HG03342 (cell line): ENCODE measurements around the gene PHRF1.
A peak's percentile ranks its signal among the peaks of the same experiment; 100 is the strongest.

Source experiments
- ATAC-seq: cut with Tn5 transposase; IDR thresholded peaks from one replicate; pipeline ENCODE4 v1.9.1; 2021; ENCODE audit warnings: mild to moderate bottlenecking, moderate library complexity; ENCODE audit not compliant: unreplicated experiment

Gene PHRF1

DNA sequence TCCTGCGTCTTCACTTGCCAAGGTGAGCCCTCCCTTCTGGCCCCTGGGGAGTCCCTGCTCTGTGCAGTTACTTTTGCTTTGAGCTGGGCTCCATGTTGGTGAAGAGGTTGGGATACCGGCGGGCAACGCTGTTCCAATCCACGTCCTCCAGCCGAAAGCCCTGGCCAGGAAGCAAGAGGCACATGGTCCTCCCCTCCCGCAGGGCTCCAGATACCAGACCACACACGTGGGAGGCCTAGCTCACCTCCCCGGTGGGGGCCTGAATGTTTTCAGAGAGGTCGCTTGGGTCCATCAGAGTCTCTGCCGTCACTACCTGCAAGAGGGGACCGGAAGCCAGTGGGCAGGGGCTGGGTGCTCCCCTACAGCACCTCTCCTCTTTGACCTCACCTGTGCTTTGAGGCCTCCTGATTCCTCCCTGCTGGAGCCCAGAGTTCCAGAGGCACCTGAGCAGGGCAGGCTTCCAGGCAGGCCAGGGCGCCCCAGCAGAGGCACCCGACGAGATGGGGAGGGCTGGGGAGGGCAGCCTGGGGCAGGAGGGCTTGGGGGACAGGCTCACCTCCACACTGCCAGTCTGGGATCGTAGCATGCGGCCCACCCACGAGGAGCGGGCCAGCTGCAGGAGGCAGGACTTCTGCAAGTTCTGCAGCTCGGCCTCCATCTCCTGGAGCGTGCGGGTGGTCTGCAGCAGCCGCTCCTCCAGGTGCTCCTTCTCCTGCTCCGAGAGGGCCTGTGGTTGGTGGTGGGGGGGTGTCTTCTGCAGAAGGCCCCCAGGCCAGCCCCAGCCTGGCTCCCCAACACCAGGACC, 18.7 kb upstream of the PHRF1 start:
- ATAC-seq, result no peak

DNA sequence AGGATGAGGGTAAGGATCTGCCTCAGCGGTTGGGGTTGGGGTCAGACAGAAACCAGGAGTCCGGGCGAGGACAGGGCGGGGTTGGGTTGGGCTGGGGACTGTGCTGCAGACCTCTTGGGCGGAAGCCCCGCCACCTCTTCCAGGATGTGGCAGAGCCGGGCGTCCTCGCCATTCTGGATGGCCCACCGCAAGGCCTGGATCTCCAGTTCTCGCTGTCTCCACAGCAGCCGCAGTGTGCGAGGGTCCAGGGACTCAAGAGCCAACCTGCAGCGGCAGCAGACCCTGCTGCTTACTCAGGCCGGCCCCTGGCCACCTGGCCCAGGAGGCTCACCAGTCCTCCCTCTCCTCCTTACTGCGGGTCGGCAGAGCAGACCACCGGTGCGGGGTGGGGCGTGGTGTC, 17.8 kb upstream of the PHRF1 start:
- ATAC-seq, result no peak

DNA sequence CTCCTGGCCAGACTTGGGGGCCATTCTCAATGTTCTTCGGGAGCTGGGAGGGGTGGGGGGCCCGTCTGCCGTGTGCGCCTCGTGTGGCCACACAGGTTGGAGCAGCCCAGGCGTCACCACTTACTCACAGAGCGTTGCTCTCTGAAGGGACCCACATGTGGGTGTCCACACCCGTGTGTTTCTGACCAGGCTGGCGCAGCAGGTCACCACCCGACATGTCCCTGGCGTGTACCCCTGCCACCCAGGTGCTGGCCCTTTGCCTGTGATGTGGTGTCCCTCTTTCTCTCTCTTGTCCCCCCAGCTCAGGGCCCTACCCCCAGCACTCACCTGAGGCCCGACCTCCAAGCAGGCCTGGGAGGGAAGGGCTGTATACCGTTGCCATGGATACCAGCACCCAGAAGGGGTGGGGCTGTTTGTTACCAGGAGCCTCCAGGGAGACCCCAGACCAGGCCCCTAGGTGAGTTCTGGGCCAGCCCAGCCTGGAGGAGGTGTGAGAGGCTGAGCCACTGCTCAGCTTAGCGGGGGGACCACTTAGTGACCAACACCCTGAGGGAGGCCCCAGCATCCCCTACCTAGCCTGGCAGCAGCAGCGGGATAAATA, 17.1 kb upstream of the PHRF1 start:
- ATAC-seq, result no peak

DNA sequence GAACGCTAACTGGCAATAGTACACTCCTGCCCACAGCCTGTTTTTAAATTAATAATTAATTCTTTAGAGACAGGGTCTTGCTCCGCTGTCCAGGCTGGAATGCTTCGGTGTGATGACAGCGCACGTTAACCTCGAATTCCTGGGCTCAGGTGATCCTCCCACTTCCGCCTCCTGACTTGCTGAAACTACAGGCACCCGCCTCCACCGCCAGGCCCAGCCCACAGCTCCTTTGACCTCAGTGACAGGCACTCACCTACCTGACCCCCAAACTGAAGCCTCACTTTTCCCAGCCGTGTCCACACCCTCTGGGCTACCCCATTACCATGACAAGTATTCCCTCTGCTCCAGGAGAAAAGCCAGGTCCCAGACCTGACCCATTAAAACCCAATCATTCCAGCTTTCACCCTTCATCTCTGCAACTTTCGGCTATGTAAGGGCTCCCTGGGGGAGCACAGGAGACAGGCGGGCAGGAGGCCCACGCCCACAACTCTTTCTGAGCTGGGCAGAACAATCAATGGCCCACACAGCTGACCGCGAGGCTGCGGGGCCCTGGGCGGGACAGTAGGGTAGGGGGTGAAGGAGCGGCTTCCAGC, 16.5 kb upstream of the PHRF1 start:
- ATAC-seq, result no peak

DNA sequence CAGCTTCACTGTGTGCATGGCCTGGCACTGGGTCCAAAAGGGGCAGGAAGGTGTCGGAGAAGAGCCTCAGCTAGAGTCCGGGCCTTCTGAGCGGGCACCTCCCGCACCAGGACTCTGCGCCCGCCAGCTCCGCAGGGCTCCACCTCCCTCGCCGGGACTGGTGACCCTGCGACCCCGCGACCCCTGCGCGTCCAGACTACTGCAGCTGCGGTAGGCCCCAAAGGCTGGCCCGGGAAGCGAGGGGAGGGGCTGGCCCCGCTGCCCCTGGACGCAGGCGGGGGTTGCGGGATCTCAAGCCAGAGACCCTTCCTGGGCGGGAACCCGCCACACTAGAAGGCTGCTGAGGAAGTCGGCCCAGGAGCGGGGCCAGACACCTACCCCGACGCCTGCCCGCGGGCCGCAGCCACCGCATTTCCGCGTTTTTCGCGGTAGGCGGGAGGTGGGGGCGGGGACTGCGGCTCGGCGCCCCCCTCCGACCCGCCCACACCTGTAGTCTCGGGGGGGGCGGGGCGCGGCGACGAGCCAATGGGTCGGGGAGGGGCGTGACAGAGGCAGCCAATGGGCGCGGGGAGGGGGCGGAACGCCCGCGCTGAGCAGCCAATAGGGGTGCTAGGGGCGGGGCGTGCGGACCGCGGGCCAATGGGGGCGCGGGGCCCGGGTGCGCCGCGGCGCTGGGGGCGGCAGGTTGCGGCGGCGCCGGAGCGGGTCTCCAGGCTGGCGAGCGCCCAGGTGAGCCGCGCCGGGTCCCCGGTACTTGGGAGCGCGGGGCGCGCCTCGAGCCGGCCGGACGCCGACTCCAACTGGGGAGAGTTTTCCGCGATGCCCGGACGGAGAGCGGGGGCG, 15.7 kb upstream of the PHRF1 start, which contains the start of the genes LMNTD2 and RASSF7:
Gene LMNTD2, minus strand, starts transcription at position 434 of the 843 bp plus-strand sequence. Its CDS starts 22 bp downstream, at position 412.
Gene RASSF7, plus strand, starts transcription at position 666 of the 843 bp plus-strand sequence. CDS start 799 bp downstream, outside the sequence.
- ATAC-seq, result peak; percentile 76

DNA sequence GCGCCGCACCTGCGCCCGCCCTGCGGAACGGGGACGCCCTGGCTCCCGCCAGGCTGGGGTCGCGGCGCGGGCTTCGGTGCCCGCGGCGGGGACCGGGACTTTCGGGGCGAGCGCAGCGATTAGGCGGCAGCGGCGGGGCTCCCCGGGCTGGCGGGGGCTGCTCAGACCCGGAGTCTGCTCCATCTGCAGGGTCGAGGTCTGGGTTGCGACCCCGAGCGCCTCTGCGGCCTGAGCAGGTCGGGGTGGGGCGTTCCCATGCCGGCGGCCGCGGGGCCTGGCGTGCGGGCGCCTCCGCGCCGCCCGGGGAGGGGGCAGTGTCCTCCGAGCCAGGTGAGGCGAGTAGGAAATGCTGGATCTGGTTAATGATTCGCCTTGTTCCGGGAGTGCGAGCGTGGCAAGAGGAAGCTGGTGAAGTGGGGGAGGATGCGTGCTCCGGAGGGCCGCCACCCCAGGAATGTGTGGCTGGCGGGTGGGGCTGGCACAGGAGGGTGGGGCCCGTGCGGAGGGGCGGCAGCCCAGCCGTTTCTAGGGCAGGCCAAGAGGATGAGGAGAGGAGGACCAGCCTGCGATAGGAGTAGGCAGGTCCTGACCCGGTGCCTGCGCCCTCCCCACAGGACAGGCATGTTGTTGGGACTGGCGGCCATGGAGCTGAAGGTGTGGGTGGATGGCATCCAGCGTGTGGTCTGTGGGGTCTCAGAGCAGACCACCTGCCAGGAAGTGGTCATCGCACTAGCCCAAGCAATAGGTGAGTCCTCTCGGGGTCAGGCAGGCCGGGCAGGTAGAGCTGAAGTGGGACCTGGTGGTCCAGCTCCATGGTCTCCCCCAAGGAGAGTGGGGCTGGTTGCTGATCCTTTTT, 14.9 kb upstream of the PHRF1 start:
- peak; percentile 28 for ATAC-seq

DNA sequence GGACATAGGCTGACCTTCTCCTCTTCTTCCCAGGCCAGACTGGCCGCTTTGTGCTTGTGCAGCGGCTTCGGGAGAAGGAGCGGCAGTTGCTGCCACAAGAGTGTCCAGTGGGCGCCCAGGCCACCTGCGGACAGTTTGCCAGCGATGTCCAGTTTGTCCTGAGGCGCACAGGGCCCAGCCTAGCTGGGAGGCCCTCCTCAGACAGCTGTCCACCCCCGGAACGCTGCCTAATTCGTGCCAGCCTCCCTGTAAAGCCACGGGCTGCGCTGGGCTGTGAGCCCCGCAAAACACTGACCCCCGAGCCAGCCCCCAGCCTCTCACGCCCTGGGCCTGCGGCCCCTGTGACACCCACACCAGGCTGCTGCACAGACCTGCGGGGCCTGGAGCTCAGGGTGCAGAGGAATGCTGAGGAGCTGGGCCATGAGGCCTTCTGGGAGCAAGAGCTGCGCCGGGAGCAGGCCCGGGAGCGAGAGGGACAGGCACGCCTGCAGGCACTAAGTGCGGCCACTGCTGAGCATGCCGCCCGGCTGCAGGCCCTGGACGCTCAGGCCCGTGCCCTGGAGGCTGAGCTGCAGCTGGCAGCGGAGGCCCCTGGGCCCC, 14.1 kb upstream of the PHRF1 start:
- ATAC-seq, result no peak

DNA sequence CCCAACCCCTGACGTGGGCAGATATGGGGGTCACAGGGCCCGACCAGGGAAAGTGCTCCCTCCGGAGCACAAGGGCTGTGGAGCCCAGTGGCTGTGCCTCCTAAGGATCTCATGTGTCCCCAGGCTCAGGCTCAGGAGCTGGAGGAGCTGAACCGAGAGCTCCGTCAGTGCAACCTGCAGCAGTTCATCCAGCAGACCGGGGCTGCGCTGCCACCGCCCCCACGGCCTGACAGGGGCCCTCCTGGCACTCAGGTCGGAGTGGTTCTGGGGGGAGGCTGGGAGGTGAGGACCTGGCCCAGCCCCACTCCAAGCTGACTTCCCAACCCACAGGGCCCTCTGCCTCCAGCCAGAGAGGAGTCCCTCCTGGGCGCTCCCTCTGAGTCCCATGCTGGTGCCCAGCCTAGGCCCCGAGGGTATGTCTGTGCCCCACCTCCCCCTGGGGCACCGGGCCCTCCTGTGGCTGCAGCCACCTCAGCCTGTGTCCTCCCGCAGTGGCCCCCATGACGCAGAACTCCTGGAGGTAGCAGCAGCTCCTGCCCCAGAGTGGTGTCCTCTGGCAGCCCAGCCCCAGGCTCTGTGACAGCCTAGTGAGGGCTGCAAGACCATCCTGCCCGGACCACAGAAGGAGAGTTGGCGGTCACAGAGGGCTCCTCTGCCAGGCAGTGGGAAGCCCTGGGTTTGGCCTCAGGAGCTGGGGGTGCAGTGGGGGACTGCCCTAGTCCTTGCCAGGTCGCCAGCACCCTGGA, 13.0 kb upstream of the PHRF1 start:
- ATAC-seq, result no peak

DNA sequence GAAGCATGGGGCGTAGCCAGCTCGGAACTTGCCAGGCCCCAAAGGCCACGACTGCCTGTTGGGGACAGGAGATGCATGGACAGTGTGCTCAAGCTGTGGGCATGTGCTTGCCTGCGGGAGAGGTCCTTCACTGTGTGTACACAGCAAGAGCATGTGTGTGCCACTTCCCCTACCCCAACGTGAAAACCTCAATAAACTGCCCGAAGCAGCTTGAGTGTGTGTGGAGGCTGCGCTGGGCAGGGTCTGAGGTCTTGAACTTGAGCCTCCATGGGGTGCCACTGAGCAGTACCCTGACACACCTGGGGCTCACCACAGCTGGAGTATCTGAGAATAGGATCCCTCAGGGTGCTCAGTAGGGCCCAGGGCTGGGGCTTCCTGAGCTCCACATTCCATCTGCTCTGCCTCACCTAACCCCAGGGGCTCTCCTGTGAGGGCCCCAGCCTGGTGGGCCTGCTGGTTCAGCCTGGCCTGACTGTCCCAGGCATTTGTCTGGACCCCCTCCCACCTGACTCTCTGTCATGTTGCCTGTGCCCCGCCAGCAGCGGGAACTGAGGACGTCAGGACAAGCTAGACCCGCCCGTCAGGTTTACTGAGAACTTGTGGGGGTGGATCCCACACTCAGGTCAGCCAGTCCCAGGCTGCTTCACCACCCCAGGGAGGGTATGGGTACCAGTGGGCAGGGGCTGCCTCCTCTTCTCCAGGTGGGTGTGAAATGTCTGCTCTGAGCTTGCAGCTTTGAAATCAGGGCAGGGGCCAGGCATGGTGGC, 12.3 kb upstream of the PHRF1 start:
- ATAC-seq, result no peak

DNA sequence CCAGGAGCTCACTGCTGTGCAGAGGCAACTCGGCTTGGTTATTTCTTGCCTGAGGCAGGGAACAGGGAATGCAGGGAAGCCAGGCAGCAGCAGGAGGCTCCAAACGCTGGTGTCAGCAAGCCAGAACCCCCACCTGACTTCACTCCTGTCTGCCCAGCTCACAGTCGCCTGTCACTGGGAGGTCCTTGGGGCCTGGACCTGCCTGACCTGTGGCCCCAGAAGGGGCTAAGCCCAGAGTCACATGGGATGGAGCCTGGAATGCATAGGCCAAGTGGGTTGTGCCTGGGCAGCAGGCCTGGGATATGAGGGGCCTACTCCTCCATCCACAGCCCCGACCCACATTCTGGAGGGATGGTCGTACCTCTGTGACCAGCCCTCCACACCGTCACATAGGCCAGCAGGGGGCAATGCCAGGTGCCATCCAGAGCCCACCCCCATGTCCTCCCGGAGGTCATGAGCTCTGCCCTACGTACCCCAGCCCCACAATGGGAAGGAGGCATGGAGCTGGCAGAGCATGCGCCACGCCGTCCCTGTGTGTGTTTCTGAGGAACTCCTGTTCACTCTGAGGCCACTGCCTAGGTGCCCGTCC, 10.3 kb upstream of the PHRF1 start:
- no peak for ATAC-seq

DNA sequence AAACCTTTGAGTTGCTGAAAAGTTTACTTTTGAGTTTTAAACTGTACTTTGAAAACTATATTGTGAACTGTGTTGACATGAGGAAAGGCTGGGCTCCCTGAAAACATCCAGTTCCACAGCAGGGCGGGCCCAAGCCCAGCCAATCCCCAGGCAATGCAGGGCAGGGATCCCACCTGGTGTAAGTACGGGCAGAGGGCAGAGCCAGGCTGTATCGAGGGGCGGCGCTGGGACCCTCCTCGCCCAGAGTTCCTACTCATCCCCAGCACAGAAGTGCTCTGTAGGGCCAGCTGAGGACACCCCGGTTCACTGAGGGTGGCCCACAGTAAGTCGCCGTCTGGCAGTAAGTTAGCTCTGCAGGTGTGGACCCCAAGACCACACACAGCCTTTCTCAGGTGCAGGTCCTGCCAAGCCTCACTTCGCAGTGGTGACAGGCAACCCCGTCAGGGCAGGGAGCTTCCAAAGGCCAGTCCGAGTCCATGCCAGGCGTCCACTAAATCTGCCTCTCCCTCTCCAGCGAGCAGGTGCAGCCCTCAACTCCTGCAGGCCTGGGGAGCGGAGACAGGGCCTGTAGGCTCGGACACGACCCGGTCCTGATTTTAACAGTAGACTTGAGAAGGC, 9.2 kb upstream of the PHRF1 start:
- no peak for ATAC-seq

DNA sequence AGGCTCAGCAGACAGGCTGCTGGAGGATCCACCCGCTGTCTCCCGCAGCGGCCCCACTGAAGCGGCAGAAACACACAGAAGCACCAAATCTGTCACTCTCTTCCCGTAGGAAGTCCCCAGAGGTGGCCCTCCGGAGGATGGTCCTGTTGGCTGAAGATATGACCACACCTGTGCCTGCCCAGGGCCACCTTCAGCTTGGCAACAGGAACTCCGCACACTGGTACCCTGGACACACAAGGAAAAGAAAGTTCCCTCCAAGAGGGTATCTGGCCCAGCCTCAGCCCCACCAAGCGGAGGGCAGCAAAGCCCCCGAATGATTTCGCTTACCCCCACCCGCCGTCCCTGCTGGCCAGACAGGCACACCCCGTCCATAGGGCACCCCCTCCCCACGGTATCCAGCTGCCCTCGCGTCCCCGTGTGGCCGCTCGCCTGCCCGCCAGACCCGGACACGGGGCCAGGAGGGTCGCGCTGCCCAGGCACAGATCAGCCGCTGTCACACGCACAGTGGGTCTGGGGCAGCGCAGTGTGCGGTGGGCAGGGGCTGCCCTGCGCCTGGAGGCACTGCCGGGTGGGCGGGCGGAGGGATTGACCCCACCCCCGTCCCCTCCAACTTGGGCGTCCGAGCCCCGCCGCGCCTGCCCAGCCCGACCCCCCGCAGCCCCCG, 8.5 kb upstream of the PHRF1 start:
- no peak for ATAC-seq

DNA sequence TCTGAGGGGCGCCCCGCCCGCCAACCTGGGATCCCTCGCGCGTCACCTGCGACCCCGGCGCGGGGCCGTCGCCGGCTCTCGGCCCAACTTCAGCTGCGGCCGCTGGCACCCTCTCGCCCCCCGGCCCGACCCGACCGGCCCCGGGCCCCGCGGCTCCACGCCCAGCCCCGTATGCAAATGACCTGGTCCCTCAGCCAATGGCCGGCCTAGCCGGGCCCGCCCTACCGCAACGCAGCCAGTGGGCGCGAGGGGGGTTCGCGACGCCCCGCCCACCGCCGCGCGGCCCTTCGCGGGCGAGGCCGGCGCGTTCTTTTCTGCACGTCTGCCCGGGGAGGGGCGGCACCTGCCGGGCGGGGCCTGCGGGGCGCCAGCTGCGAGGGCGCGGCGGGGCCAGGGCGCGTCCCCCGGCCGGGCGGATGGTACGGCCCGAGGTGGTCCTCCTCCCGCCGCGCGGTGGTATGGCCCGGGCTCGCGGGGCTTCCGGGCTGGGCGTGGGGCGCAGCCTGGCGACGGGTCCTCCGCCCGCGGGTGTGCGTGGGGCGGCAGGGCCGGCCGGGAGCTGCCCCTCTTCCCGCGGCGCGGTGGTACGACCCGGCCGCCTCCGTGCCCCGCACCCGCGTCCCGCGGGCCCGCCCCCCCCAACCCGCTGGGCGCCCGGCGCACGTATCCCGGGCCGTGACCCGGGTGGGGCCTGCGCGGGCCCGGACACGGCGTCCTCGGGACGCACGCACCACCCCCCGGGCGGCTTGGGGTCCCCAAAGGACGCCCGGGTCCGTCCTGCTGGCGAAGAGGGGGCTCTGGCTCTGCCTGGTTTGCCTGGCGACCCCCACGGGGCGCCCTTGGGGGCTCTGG, 7.7 kb upstream of the PHRF1 start:
- peak; percentile 90 for ATAC-seq

DNA sequence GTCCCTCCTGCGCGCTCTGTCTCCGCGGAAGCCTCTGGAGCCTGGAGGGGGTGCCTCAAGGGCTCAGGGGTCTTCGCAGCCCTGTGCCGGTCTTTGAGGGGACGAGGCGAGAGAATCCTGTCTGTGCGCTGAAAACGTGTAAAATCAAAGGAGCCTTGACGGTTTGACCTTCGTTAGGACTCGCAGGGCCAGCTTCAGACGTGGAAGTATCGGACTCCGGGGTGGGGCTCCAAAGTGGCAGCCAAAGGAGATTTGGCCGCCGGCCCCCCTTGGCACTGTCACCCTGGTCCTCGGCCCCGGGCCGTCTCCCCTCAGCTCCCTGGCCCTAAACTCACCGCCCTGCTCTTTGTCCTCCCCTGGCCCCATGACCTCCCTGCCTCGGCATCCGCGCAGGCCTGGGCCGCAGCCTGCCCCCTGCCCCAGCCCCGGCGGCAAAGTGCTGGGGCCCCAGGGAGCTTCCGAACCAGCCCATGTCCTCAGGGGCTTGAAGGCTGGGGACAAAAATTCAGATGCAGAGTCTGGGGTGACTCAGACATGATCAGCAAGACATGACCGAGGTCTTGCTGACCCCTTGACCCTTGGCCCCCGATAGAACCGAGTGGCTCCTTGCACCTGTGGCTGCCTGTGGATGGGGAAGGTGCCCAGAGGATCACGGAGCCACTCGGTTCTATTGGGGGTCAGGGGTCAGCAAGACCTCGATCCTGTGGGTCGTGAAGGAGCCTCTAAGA, 6.9 kb upstream of the PHRF1 start:
- ATAC-seq, result peak; percentile 2

DNA sequence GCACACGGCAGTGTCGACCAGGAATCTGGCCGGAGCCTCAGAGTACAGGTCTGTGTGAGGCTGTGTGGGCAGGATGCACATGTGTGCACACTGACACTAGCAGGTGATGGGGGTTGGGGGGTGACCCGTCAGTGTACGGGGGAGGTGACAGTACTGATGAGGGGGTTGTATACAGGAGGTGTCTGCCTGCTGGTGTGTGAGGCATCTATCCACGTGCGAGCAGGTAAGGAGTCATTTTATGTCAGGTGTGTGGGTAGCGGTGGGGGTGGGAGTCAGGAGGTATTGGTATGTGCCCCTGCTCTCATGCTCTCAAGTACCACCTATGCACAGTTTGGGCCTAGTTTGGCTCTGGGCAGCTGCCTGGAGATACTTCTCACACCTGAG, 4.5 kb upstream of the PHRF1 start:
- ATAC-seq, result no peak
